ENCODE measurements around the gene ZNF415. TPM values are rescaled to one million over a fixed set of nuclear protein-coding genes. Genes with fewer than 3 reads are reported as not detected.

ZNF415 gene
- total and polyA plus RNA-seq, 3 donors from 2014 or later, result 42.5 to 63.8 (median 43.8) TPM

DNA sequence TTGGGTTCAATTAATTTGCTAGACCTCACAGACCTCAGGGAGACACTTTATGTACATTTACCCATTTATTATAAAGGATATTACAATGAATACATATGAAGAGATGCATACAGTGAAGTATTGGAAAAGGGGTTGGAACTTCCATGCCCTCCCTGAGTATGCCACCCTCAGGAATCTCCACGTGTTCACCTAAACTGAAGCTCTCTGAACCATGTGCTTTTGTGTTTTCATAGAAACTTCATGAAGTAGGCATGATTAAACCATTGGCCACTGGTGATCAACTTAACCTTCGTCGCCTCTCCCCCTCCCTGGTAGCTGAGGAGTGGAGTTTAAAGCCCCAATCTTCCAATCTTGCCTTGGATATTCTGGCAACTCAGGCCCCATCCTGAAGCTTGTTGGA, 49.8 kb downstream of the ZNF415 start:
- Histone ChIP-seq H3K4me1 (peaks cover 4% of the 10 kb centered on the region), H3K36me3 (ENCODE audit: low read depth, missing control alignments) (no peaks in the 10 kb centered on the region), H3K4me3 (no peak overlapping the region), H3K27me3 (no peaks in the 10 kb centered on the region), H3K9me3 (no peaks in the 10 kb centered on the region), H3K27ac (no peak overlapping the region)
- WGBS, 2 donors, result 90 to 91% methylated on average over 3 of the region's 3 CpGs
- intact Hi-C loops (cut with DNase I; ENCODE audit: low total_unique reads), result no loop called here
- no peak for TF ChIP-seq POLR2A (IDR thresholded peaks at IDR 0.05)
- TF ChIP-seq, protein P1, sequence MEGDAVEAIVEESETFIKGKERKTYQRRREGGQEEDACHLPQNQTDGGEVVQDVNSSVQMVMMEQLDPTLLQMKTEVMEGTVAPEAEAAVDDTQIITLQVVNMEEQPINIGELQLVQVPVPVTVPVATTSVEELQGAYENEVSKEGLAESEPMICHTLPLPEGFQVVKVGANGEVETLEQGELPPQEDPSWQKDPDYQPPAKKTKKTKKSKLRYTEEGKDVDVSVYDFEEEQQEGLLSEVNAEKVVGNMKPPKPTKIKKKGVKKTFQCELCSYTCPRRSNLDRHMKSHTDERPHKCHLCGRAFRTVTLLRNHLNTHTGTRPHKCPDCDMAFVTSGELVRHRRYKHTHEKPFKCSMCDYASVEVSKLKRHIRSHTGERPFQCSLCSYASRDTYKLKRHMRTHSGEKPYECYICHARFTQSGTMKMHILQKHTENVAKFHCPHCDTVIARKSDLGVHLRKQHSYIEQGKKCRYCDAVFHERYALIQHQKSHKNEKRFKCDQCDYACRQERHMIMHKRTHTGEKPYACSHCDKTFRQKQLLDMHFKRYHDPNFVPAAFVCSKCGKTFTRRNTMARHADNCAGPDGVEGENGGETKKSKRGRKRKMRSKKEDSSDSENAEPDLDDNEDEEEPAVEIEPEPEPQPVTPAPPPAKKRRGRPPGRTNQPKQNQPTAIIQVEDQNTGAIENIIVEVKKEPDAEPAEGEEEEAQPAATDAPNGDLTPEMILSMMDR (IDR thresholded peaks at IDR 0.05), result no peak
- DNase-seq, result no peak

- Histone ChIP-seq H3K9me3 (no peaks in the 10 kb centered on the region), H3K4me3 (no peak overlapping the region), H3K27ac (no peak overlapping the region), H3K4me1 (no peaks in the 10 kb centered on the region), H3K27me3 (no peaks in the 10 kb centered on the region), H3K36me3 (ENCODE audit: low read depth, missing control alignments) (no peaks in the 10 kb centered on the region)
- WGBS, 2 donors, result 76 to 82% methylated on average over 8 of the region's 8 CpGs
- DNase-seq, result no peak
- TF ChIP-seq POLR2A (IDR thresholded peaks at IDR 0.05), result no peak
- TF ChIP-seq, protein P1 (IDR thresholded peaks at IDR 0.05), result no peak
- intact Hi-C loops (cut with DNase I; ENCODE audit: low total_unique reads), result no loop called here
These were observed 53.3 kb downstream of the ZNF415 start for GRCh38 chr19:53079313-53079924.

GRCh38 chr19:53078668-53079067, 54.0 kb downstream of the ZNF415 start:
- Histone ChIP-seq H3K9me3 (no peaks in the 10 kb centered on the region), H3K4me1 (no peaks in the 10 kb centered on the region), H3K4me3 (no peak overlapping the region), H3K27me3 (no peaks in the 10 kb centered on the region), H3K36me3 (ENCODE audit: low read depth, missing control alignments) (no peaks in the 10 kb centered on the region), H3K27ac (no peak overlapping the region)
- TF ChIP-seq, protein P1 (IDR thresholded peaks at IDR 0.05), result no peak
- TF ChIP-seq POLR2A (IDR thresholded peaks at IDR 0.05), result no peak
- no peak for DNase-seq
- 78 to 79% methylated on average over 1 of the region's 1 CpG for WGBS, 2 donors
- intact Hi-C loops (cut with DNase I; ENCODE audit: low total_unique reads), result no loop called here

DNA sequence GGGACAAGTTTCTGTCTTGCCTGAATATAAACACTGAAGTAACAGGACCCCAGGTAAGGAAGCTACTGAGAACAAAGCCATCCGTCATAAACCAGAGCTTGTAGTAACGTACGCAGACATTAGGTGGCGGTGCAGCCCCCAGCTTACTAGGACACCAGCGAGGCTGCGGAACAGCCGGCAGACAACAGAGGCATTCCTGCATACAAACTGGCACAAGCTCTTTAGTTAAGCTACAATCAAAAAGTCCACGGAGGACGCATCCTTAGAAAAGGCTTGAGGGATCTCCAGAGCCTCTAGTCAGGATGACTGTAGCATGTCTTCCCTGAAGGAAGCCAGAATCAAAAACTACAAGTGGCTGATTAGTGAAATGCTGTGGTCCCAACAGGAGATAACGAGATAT, 55.7 kb downstream of the ZNF415 start:
- H3K27ac ChIP-seq, result no peak overlapping the region
- no peaks in the 10 kb centered on the region for H3K36me3 ChIP-seq (ENCODE audit: low read depth, missing control alignments)
- no peaks in the 10 kb centered on the region for H3K4me1 ChIP-seq
- no peak overlapping the region for H3K4me3 ChIP-seq
- no peak for TF ChIP-seq POLR2A (IDR thresholded peaks at IDR 0.05)
- TF ChIP-seq, protein P1 (IDR thresholded peaks at IDR 0.05), result peak; percentile 29 to 42 (median 33)
- intact Hi-C loops (cut with DNase I; ENCODE audit: low total_unique reads), result no loop called here
- DNase-seq, result peak; percentile 78
- no peaks in the 10 kb centered on the region for H3K9me3 ChIP-seq
- 32 to 46% methylated on average over 10 of the region's 10 CpGs for WGBS, 2 donors
- H3K27me3 ChIP-seq, result no peaks in the 10 kb centered on the region

DNA sequence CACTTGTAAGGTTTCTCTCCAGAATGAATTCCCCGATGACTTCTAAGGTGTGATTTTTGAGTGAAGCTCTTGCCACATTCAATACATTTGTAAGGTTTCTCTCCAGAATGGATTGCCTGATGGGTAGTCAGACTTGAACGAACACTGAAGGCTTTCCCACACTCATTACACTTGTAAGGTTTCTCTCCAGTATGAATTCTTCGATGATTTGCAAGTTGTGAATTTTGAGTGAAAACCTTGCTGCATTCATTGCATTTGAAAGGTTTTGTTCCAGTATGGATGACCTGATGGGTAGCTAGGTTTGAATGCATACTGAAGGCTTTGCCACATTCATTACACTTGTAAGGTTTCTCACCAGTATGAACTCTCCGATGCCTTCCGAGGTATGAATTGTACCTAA, 63.9 kb downstream of the ZNF415 start:
- Histone ChIP-seq H3K27ac (no peak overlapping the region), H3K27me3 (no peaks in the 10 kb centered on the region), H3K4me1 (no peaks in the 10 kb centered on the region), H3K36me3 (ENCODE audit: low read depth, missing control alignments) (no peaks in the 10 kb centered on the region), H3K4me3 (no peak overlapping the region), H3K9me3 (no peaks in the 10 kb centered on the region)
- WGBS, 2 donors, result 96 to 98% methylated on average over 5 of the region's 5 CpGs
- no peak for DNase-seq
- TF ChIP-seq, protein P1 (IDR thresholded peaks at IDR 0.05), result no peak
- intact Hi-C loops (cut with DNase I; ENCODE audit: low total_unique reads), result no loop called here
